Amniotic stem cell (primary cell): ENCODE measurements around the gene PRSS8.
"Not testable (repeated sequence)": the region's sequence is repeated elsewhere in the genome, so short reads cannot be mapped to it uniquely, and the experiment has no call there.

Experiments
- DNase-seq: peaks from one replicate; lab custom pipeline; 2025; lab: John Stamatoyannopoulos, UW

Gene PRSS8

DNA sequence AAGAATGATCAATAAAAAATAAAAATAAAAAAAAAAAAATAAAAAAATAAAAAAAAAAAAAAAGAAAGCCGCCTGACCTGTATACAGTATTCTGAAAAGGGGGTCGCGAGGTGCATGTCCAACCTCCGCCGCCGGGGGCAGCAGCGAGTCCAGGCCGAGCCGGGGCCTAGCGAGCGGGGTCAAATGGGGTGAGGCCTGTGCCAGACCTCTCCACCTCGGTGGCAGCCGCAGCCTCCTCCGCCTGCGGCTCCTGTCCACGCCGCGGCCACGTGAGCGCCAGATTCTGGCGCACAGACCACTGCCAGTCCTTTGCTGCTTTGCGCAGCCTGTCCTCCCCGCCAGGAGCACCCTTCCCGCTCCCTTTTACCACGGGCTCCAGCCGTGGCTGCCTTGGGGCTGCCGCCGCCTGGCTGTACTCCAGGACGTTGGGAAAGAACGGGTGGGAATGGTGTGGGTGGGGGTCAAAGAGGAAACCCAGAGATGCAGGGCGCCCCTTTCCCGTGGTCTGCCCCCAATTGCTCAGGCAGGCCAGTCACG, 29.8 kb downstream of the PRSS8 start:
- no peak for DNase-seq

DNA sequence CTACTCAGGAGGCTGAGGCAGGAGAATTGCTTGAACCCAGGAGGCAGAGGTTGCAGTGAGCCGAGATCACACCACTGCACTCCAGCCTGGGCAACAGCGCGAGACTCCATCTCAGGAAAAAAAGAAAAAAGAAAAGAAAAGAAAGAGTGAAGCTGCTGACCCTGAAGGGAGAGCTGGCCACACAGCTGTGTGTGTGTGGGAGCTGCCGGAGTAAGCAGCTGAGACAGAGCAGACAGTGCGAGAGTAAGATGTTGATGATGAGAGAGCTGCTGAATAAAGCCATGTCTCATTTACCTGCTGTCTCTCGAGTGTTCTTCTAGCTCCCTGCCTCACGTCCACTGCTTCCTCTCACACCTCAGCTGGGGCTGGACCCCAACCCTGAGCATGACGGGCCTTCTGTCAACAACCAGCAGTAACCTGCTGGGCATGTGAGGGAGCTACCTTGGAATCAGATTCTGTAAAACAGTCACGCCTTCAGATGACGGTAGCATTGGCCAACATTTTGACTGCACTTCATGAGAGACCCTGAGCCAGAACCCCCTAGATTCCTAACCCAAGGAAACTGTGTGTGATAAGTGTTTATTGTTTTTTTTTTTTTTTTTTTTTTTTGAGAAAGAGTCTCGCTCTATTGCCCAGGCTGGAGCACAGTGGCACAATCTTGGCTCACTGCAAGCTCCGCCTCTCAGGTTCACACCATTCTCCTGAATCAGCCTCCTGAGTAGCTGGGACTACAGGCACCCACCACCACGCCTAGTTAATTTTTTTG, 34.5 kb downstream of the PRSS8 start:
- DNase-seq, result not testable (repeated sequence)

DNA sequence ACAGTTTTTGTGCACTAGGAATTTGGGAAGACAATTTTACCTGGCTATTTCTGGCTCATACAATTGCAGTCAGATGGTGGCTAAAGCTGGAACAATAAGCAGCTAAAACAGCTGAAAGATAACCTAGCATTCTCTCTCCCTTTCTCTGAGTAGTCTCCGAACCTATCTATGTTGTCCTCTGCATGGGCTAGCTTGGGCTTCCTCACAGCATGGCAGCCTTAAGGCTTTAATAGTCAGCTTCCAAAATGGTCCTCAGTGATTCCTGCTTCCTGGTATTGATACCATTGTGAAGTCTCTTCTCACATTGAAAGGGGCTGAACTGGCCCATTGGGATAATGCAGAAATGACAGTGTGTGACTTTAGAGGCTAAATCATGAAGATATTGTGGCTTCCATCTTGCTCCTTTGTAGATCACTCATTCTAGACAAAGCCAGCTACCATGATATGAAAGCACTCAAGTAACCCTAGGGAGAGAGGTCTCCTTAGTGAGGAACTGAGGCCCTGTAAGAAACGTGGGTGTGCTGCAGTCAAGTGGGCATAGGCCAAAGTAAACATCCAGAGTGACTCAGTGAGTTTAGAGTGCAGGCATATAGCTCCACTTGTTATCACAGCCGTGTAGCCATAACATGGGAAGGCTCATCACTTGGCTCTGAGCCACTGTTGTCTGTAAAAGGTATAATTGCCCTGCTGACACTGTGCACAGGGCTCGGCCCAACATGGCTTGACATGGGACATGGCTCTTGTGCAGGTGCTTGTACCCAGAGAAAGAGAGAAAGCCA, 35.5 kb downstream of the PRSS8 start:
- DNase-seq, result no peak

DNA sequence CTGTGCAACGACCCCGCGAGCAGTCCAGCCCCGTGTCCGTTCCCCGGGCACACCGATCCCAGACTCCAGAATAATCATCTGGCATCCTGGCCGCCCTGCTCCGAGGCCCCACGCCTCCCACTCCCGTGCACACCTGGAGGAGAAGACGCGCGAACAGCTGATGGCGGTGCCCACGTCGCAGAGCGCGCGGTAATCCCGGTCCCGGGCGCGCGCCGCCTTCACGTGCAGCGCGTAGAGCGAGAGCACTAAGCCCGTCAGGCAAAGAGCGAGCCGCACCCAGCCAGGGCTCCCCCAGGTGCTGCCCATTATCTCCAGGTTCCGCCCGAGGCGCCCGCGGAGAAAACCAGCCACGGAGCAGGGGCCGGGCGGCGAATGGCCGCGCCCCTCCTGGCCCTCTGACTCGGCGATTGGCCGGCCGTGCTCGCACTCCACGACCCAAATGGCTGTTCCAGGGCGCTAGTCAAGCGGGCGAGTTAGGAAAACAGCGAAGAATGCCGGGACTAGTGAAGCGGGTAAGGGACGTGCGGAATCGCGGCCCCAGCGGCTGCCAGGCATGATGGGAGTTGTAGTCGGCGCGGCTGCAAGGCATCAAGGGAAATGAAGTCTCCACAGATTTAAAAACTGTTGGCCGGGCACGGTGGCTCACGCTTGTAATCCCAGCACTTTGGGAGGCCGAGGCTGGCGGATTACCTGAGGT, 41.0 kb downstream of the PRSS8 start, which contains the start of gene VKORC1:
Gene VKORC1 (minus strand): TSS at position 374 of the 697 bp plus-strand sequence. CDS start 68 bp downstream, at position 306.
- DNase-seq, result peak; percentile 99

DNA sequence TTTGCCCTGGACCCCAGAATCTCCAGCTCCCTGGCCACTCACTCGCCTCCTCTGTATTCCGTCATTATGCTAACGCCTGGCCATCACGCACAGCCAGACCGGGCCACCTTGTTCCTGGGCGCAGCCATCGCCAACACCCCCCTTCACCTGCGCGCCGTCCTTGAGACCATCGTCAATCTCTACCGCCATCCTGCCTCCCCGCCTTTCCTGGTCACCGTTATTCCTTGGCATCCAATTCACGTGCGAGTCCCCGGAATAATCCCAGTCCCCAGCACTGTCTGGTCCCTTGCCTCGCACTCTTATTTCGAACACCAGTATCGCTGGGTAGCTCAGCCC, 41.5 kb downstream of the PRSS8 start:
- no peak for DNase-seq

DNA sequence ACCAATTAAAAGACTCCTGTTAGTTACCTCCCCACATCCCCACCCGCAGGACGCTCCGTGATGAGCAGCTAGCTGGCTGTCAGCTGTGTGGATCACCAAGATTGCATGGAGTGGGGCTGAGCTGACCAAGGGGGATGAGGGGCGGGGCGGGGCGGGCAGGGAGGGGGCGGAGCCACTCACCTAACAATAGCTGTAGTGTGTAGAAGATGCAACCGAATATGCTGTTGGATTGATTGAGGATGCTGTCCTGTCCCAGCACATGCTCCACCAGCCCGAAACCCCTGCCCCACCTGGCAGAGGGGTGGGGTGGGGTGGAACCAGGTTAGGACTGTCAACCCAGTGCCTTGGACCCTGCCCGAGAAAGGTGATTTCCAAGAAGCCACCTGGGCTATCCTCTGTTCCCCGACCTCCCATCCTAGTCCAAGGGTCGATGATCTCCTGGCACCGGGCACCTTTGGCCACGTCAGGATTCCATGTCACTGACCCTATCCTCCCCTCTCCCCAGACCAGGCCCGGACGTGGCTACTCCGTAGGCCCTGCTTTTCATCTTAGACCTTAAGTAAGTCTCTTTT, 42.3 kb downstream of the PRSS8 start:
- DNase-seq, result no peak

DNA sequence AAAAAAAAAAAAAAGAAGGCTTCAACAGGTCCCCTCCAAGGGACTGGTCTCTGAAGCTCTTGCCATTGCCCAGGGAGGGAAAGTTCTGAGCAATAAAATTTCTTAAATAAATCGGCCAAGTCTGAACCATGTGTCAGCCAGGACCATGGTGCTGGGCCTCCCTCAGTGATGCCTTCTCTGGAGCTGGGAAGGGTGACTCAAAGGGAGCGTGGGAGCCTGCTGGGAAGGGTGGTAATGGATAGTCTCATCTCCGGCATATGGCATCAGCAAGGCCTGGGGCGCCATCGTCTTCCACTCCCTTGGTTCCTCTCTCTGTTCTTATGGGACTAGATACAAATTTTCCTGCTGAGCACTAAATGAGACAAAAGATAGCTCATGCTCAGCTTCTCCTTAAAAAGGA, 43.2 kb downstream of the PRSS8 start:
- DNase-seq, result no peak

DNA sequence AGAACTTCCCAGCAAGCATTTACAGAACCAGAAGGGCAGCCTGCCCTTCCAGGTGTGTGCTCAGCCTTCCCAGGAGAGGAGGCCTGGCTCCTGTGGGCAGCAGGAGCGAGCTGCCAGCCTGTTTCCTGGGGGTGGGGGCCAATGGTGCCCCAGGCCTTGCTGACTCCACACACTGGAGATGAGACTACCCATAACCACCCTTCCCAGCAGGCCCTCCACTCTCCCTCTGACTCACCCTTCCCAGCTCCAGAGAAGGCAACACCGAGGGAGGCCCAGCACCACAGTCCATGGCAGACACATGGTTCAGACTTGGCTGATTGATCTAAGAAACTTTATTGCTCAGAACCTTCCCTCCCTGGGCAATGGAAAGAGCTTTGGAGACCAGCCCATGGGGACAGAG, 45.0 kb downstream of the PRSS8 start:
- DNase-seq, result no peak

DNA sequence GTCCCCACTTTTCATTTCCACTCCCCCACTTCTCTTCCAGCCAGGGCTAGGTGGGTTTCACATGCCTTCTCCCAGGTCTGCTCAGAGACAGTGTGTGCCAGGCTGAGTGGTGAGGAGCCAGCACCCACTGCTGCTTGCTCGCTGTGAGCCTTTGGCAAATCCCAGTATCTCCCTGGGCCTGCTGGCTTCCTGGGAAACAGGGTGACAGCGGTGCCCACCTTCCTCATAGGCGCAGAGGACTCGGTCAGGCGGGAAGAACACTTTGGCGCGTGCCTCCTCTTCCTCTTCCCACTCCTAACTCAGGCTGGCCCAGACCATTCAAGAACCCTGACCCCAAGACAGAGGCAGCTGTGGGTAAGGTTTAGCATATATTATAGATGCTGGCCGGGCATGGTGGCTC, 46.3 kb downstream of the PRSS8 start:
- no peak for DNase-seq

DNA sequence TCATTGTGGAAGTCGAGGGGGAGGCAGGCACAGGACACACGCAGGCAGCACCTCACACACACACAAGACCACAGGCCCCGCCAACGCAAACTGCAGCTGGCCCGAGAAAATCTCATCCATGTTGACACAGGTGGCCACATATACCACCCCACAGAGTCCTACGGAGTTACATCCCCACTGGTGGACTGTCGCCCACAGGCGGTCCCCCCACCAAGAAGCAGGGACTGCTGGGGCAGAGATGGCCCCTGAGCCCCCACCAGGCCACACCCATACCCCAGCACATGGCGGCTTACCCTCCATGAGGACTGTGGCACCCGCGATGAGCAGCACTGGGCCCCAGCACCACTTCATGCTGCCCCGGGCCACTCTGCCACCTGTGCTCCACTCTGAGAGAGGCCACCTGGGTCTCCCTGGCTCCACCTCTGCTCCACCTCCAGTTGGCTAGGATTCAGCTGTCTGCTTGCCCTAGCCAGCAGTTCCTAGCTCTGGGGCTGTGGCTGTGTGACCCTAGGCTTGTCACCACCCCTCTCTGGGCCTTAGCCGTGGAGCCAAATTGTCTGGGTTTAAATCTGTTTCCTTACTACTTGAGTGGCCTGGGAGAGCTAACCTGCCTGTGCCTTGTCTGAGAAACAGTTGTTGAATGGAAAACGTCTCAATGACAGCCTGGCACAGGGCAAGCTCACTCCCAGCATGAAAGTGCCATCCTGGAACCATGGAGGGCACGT, 46.9 kb downstream of the PRSS8 start, which contains the start of gene PRSS53:
Gene PRSS53 (minus strand): TSS at position 485 of the 725 bp plus-strand sequence. CDS start 134 bp downstream, at position 351.
- DNase-seq, result no peak

DNA sequence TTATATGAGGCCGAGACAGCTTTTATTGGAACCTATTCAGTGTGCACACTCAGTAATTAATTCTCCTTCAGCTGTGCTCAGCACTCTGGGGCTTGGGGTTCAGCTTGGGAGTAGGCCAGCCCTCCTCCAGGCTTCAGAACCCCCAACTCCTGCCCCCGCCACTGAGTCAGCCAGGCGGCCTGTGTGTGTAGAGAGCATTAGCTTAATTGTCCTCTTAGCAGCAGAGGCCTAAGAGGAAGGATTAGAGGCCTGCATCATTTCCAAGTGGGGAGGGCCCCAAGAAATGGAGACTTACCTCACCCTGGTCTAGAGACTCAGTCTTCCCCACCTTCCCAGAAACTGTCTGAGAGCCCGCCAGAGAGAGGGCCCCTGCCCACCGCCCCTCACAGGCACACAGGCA, 47.6 kb downstream of the PRSS8 start:
- no peak for DNase-seq

DNA sequence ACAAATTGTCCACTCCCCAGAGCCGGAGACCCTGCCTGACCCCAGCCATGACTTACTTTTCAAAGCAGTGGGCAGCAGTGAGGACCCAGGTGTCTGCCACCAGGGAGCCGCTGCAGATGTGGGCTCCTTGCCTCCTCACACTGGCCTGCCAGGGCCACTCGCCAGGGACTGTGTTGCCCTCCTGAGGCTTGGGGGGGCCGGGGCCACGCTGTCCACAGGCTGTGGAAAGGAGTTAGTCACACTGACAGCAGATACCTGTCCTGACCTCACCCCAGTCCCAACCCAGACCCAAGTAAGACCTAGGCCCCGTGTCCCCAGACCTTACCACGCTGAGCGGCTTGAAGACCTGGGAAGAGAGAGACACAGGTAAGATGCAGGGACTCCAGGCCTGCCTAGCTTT, 48.0 kb downstream of the PRSS8 start:
- no peak for DNase-seq

DNA sequence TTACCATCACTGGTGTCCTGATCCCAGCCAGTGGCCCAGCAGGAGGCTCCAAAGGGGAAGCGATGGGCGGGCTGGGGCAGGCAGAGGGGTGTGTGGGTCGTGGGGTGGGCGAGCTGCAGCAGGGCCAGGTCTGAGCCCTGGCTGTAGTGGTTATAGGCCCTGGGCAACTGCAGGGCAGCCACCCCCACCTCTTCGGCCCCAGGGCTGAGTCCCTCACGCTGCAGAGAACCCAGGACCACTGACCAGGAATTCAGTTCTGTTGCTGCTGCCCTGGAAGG, 49.0 kb downstream of the PRSS8 start:
- DNase-seq, result no peak

DNA sequence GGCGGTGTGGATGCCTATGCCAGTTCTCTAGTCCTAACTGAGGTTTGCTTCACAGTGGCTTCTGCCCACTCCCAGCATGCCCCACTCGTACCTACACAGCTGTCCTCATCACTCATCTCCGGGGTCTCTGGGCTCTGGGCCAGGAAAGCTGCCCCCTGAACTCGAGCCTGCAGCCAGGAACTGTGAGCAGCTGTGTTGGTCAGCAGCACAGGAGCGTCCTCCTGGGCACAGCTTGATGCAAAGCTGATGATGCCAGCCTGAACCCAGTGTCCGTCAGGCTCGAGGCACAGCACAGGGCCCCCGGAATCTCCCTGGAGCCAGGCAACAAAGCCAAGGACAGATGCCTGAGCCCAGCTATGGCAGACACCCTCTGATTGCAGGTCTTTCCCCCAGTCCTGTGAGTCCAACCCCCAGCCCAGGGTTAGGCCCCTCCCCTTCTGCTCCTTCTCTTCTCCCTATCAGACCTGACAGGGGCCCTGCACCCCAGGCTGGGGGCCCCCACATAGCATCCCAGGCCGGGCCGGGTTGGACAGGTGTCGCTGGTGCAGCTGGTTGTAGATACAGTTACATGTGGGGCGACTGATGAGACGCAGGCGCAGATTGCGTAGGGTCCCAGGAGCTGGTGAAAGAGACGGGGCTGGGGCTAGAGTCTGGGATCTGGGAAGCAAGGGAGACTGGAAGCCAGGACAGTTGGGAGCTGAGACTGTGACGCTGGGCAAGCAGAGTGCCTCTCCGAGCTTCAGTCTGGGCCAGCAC, 49.5 kb downstream of the PRSS8 start:
- DNase-seq, result no peak

DNA sequence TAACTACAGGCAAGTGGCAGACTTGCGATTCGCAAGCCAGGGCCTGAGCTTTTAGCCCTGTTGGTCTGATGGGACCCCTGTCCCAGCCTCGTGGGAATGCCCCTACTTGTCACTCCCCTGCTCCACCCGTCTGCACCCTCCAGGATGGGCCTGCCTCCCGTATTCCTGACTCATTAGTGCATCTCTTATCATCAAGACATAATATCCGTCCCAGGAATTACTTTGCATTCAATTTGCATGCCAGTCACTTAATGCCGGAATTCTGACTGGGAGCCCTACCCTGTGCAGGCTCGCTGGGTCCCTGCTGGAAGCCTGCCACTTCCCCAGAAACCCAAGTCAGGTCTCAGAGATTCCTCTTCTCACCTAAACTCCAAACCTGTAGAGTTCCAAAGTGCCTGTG, 50.1 kb downstream of the PRSS8 start:
- DNase-seq, result no peak

DNA sequence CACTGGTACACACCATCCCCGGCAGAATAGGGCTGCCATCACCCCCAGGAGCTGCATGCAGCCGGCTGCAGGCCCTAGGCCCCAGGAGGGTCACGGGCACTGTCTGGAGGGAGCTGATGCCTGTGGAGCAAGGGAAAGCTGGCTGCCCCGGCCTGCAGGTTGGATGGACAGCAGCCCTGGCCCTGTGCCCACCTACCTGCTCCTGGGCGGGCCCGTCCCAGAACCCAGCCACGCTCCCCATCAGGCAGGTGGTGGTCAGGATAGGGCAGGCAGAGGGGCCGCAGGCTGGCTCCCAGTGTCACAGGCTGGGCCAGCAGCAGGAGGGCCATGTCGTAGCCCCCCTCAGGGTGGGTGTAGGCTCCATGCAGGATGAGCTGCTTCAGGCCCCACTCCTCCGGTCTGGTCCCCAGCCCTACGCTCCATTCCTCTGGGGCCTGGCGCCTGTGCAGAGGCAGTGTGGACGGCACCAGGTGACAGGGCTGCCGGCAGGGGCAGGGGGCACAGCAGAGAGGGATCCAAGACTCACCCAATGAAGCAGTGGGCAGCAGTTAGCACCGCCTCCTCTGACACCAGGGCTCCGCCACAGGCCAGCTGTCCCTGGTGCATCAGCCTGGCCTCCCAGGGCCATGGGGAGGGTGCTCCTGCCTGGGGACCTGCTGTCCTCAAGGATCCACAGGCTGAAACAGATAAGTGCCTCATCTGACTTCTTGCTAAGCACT, 50.8 kb downstream of the PRSS8 start:
- DNase-seq, result no peak

DNA sequence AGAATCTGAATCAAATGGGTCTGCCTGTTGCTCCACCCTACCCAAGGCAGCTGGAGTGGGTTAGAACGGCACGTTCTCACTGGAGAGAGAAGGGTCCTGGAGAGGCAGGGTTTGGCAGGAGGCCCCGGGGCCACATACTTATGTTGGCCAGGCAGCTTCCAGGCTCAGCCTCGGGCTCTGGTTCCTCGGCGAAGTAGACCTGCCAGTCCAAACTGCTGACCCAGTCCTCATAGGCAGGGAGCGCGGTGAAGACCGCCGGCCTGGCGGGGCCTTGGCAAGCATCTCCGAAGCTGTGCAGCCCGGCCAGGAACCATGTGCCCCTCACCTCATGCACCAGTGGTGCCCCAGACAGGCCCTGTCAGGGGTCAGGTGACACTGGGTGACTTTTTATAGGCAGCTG, 51.5 kb downstream of the PRSS8 start:
- no peak for DNase-seq

DNA sequence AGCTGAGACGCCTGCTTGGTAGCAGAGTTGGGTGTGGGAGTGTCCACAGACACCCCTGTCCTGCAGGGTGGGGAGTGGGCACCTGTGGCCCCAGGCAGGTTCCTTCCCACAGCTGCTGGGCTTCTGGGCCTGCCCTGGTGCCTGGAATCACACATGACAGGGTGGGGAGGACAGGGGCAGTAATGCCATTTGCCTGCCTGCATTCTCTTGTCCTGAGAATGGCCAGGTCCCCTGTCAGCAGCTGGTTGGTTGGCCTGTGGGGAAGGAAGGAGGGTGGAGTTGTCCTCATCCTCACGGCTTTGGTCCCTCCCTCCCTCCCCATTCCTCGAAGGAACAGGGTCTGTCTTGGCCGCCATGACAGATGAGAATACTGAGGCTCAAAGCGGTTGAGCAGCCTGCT, 52.0 kb downstream of the PRSS8 start:
- no peak for DNase-seq

DNA sequence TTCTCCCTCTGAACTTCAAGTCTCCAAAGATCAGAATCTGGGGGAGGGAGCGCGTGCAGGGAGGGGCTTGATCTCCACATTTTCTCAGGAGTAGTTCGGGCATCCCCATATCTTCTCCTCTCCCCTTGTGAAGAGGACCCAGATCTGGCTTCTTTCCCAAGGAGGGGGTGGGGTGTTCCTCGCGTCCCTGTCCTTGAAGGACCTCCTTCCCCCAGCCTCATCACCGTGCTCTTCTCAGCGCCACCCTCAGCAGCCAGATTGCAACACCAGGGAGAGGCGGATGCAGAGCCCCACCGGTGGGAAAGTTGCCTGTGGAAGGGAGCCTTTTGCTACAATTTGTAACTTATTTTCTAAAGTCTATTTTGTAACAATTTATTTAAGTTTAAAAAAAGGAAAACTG, 52.4 kb downstream of the PRSS8 start:
- DNase-seq, result no peak

DNA sequence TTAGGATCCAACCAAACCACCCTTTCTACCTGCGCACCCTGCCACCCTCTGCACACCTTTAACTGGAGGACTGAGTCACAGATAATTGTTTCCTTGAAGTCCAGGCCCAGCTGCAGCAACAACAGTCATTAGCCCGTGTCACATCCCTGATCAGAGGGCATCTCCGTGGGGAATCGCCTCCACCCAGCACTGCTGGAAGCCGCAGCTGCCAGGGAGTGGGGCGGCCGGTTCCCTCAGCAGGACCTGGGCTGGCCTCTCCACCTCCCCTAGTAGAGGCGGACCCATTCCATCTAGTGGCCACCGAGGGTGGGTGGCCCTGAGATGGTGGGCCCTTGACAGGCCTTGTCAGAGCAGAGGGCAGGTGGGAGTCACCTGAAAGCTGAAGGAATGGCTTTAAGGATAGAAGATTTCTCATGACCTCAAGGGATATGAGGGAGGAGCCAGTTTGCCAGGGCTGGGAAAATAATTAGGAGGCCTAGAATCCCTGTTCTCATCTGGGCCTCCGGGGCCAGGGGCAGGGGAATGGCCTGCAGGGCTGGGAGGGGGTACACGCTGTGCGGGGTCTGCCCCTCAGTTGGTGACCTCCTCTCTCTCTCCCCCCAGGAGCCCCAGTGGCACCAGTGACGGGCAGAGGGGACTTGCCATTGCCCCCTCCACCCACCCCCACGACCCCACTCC, 53.0 kb downstream of the PRSS8 start:
- DNase-seq, result no peak
